Chondrocyte (in vitro differentiated cells): ENCODE measurements around the gene CSPG5. TPM values are rescaled to one million over a fixed set of nuclear protein-coding genes. Genes with fewer than 3 reads are reported as not detected.
A peak's percentile ranks its signal among the peaks of the same experiment; 100 is the strongest.

ENCODE experiments used
- DNase-seq: peaks from one replicate; pipeline ENCODE4 v3.0.0; 2021; ENCODE audit warnings: mixed read lengths, low spot score
- H3K27ac Mint-ChIP-seq: one replicate; pipeline ENCODE4 v1.8.0; 2021; ENCODE audit warnings: mild to moderate bottlenecking, moderate library complexity, mixed read lengths; ENCODE audit not compliant: unreplicated experiment
- H3K27me3 Mint-ChIP-seq: 2 replicates; pipeline ENCODE4 v1.8.0; 2021; ENCODE audit warnings: low read depth, mixed read lengths
- H3K36me3 Mint-ChIP-seq: 2 replicates; pipeline ENCODE4 v1.8.0; 2021; ENCODE audit warnings: low read depth, mixed read lengths
- H3K4me1 Mint-ChIP-seq: 2 replicates; pipeline ENCODE4 v1.8.0; 2021; ENCODE audit warnings: low read depth, mild to moderate bottlenecking, mixed read lengths
- H3K4me3 Mint-ChIP-seq: one replicate; pipeline ENCODE4 v1.8.0; 2021; ENCODE audit warnings: mild to moderate bottlenecking, moderate library complexity, mixed read lengths; ENCODE audit not compliant: unreplicated experiment
- H3K9me3 Mint-ChIP-seq: 2 replicates; pipeline ENCODE4 v1.8.0; 2021; ENCODE audit warnings: low read depth, mixed read lengths
- CTCF ChIP-seq: fragments of 200-600 bp; sonication (generic); IDR thresholded peaks from 2 replicates; pipeline ENCODE4 v1.5.0; 2021; ENCODE audit warnings: antibody characterized with exemption, mild to moderate bottlenecking, moderate library complexity
- total RNA-seq: library from RNA; stranded (reverse); gene quantifications from 3 replicates; pipeline ENCODE4 v1.2.1, GENCODE V29; 2021

Gene CSPG5
- total RNA-seq, 1 donor from 2014 or later: 2.8 TPM

DNA sequence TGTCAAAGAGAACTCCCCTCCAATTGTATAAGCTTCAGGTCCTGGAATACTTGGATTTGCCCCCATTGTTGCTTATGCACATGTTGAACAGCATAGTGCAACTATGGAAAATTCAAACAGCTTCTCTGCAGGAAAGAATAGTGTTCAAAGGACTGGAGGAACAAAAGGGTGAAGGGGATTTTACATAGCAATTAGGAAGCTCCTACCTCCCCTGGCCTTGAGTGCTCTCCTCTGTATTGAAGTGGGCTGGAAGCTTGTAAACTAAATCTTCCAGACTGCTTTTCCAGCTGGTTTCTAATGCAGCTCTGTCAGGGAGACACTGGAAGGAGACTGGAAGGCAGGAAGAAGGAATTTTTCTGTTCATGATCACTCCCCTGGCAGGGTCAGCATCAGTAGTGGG lies 57.9 kb downstream of the CSPG5 start:
- no peak overlapping the region for H3K27ac Mint-ChIP-seq
- no peaks in the 10 kb centered on the region for H3K36me3 Mint-ChIP-seq
- no peak for TF ChIP-seq CTCF
- H3K4me3 Mint-ChIP-seq: no peak overlapping the region
- H3K27me3 Mint-ChIP-seq: no peaks in the 10 kb centered on the region
- no peaks in the 10 kb centered on the region for H3K9me3 Mint-ChIP-seq
- DNase-seq: no peak
- peaks cover 7% of the 10 kb centered on the region for H3K4me1 Mint-ChIP-seq

- Mint-ChIP-seq H3K4me1 (peaks cover 13% of the 10 kb centered on the region), H3K27ac (no peak overlapping the region), H3K9me3 (no peaks in the 10 kb centered on the region), H3K27me3 (no peaks in the 10 kb centered on the region), H3K36me3 (no peaks in the 10 kb centered on the region), H3K4me3 (no peak overlapping the region)
- no peak for DNase-seq
- TF ChIP-seq CTCF: no peak
These were observed 60.7 kb downstream of the CSPG5 start for GRCh38 chr3:47517937-47518336.

GRCh38 chr3:47515864-47516319 lies 62.8 kb downstream of the CSPG5 start:
- Mint-ChIP-seq H3K4me1 (peaks cover 15% of the 10 kb centered on the region), H3K9me3 (no peaks in the 10 kb centered on the region), H3K4me3 (no peak overlapping the region), H3K27ac (no peak overlapping the region), H3K36me3 (no peaks in the 10 kb centered on the region), H3K27me3 (no peaks in the 10 kb centered on the region)
- DNase-seq: no peak
- no peak for TF ChIP-seq CTCF

DNA sequence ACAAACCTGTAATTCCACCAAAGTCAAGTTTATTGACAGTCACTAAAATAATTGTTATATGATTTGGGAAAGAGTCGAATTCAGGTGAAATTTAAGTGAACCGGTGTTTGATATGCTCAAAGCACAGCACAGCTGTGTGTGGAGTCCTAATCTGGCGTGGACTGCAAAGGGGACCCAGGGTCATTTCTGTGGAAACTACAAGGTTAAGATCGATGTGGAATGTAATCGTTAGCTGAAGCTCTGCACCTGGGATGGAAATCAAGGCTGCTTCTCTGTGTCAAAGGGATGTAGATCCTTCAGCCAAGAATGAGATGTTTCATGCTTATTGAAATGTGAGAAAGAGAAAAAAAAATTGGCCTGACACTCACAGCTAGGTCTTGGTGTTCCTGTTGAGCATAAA lies 63.6 kb downstream of the CSPG5 start:
- no peaks in the 10 kb centered on the region for H3K9me3 Mint-ChIP-seq
- H3K4me1 Mint-ChIP-seq: peaks cover 15% of the 10 kb centered on the region
- H3K27ac Mint-ChIP-seq: no peak overlapping the region
- peak overlapping the region; percentile 41 for H3K4me3 Mint-ChIP-seq
- DNase-seq: no peak
- no peak for TF ChIP-seq CTCF
- H3K36me3 Mint-ChIP-seq: peaks cover 2% of the 10 kb centered on the region
- no peaks in the 10 kb centered on the region for H3K27me3 Mint-ChIP-seq

DNA sequence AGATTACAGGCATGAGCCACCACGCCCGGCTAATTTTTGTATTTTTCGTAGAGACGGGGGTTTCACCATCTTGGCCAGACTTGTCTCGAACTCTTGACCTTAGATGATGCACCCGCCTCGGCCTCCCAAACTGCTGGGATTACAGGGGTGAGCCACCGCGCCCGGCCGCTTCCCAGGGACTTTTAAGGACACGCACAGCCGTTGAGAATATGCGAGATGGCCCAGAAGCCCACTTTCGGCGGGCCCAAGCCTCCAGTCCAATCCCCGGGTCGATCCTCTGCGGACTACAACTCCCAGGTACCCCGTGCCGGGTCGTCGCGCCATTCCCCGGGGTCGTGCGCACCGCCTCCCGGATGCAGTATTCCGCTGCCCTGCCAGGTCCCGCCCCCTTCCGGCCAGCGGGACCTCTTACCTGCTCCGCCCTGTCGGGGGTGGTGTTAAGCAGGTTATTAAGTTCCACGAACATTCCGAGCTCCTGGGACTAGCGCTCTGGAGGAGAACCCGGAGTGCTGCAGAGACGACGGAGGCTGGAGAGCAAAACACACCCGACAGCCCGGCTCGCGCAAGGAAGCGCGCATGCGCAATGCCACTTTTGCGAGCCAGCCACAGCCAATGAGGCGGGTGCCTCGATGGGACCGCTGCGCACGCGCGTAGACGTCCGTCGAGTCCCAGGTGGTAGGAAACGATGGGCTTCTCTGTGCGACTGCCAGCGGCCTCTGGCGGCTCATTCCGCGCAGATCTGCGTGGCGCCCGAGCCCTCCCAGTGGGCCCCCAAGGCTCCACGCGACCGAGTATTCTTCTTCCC lies 65.3 kb downstream of the CSPG5 start, which contains the start of gene ELP6:
Gene ELP6, minus strand, starts transcription at position 588 of the 805 bp plus-strand sequence. Its CDS starts 122 bp downstream, at position 466.
- Mint-ChIP-seq H3K27me3 (no peaks in the 10 kb centered on the region), H3K27ac (peak within 1 kb of the TSS; percentile 93), H3K9me3 (no peaks in the 10 kb centered on the region), H3K36me3 (peaks cover 3% of the 10 kb centered on the region), H3K4me3 (peak within 1 kb of the TSS; percentile 96), H3K4me1 (peaks cover 15% of the 10 kb centered on the region)
- peak; percentile 77 for TF ChIP-seq CTCF
- peak; percentile 99 for DNase-seq
